Mesendoderm (in vitro differentiated cells): ENCODE measurements around the gene PIEZO2.
A peak's percentile ranks its signal among the peaks of the same experiment; 100 is the strongest.

ENCODE experiments used
- DNase-seq: peaks from one replicate; pipeline ENCODE4 v3.0.0; 2013
- H2AK5ac ChIP-seq: 2 replicates; pipeline ENCODE4 v1.6.1; 2013; ENCODE audit warnings: low read length, inconsistent platforms
- H2BK120ac ChIP-seq: 2 replicates; pipeline ENCODE4 v1.6.1; 2013; ENCODE audit warnings: low read depth, mild to moderate bottlenecking, low read length, moderate library complexity, mixed read lengths
- H2BK15ac ChIP-seq: replicated peaks from 2 replicates; pipeline ENCODE4 v1.6.1; 2013; ENCODE audit warnings: low read depth, mild to moderate bottlenecking, moderate library complexity
- H2BK5ac ChIP-seq: 2 replicates; pipeline ENCODE4 v1.6.1; 2013; ENCODE audit warnings: low read length, inconsistent platforms
- H3K18ac ChIP-seq: 2 replicates; pipeline ENCODE4 v1.6.1; 2013; ENCODE audit warnings: mild to moderate bottlenecking, low read length, mixed read lengths
- H3K23ac ChIP-seq: one replicate; pipeline ENCODE4 v1.6.1; 2013; ENCODE audit warnings: low read length
- H3K27ac ChIP-seq: 2 replicates; pipeline ENCODE4 v1.5.1; 2013; ENCODE audit warnings: low read depth, mild to moderate bottlenecking, inconsistent platforms, low read length, moderate library complexity
- H3K27me3 ChIP-seq: 2 replicates; pipeline ENCODE4 v1.6.1; 2013; ENCODE audit warnings: low read length, control low read depth, mild to moderate bottlenecking, inconsistent platforms; ENCODE audit not compliant: insufficient read depth, poor library complexity
- H3K36me3 ChIP-seq: 2 replicates; pipeline ENCODE4 v1.6.1; 2013; ENCODE audit warnings: low read length, inconsistent platforms; ENCODE audit not compliant: control insufficient read depth, insufficient read depth
- H3K4ac ChIP-seq: one replicate; pipeline ENCODE4 v1.6.1; 2013; ENCODE audit warnings: low read depth, mild to moderate bottlenecking, low read length, moderate library complexity
- H3K4me1 ChIP-seq: 2 replicates; pipeline ENCODE4 v1.6.1; 2013; ENCODE audit warnings: low read depth, low read length, inconsistent platforms; ENCODE audit not compliant: control insufficient read depth
- H3K4me2 ChIP-seq: 2 replicates; pipeline ENCODE4 v1.6.1; 2013; ENCODE audit warnings: low read length
- H3K4me3 ChIP-seq: 2 replicates; pipeline ENCODE4 v1.5.1; 2013; ENCODE audit warnings: mild to moderate bottlenecking, low read length
- H3K56ac ChIP-seq: one replicate; pipeline ENCODE4 v1.6.1; 2013; ENCODE audit warnings: low read length
- H3K79me1 ChIP-seq: 2 replicates; pipeline ENCODE4 v1.6.1; 2013; ENCODE audit warnings: low read length, inconsistent platforms
- H3K79me2 ChIP-seq: 2 replicates; pipeline ENCODE4 v1.6.1; 2013; ENCODE audit warnings: mild to moderate bottlenecking, low read length; ENCODE audit not compliant: control insufficient read depth, insufficient read depth
- H3K9ac ChIP-seq: 2 replicates; pipeline ENCODE4 v1.6.1; 2013; ENCODE audit warnings: low read length, inconsistent platforms
- H4K5ac ChIP-seq: one replicate; pipeline ENCODE4 v1.6.1; 2013; ENCODE audit warnings: low read length
- H4K8ac ChIP-seq: one replicate; pipeline ENCODE4 v1.6.1; 2013; ENCODE audit warnings: low read depth, mild to moderate bottlenecking, control low read depth, low read length, moderate library complexity
- WGBS: extraction: QIAGEN DNeasy Blood & Tissue Kit; methylation state at CpG from one replicate; pipeline ENCODE4 v1.1.7; 2013; ENCODE audit warnings: low lambda C conversion rate, missing lambda C conversion rate; ENCODE audit not compliant: insufficient coverage; ENCODE audit errors: extremely low coverage; 5-methylcytosine and 5-hydroxymethylcytosine counted together

Gene PIEZO2

GRCh38 chr18:11118051-11118766 is 31.2 kb downstream of the PIEZO2 start:
- Histone ChIP-seq H3K79me1 (no peaks in the 10 kb centered on the region), H4K5ac (no peak overlapping the region), H3K23ac (no peak overlapping the region), H2BK15ac (no peak overlapping the region), H3K4me3 (no peak overlapping the region), H4K8ac (no peak overlapping the region), H3K36me3 (no peaks in the 10 kb centered on the region), H3K27ac (no peak overlapping the region), H2BK120ac (no peak overlapping the region), H2BK5ac (no peak overlapping the region), H3K56ac (no peak overlapping the region), H3K79me2 (no peaks in the 10 kb centered on the region), H3K4me1 (no peaks in the 10 kb centered on the region), H3K4ac (no peak overlapping the region), H3K9ac (no peak overlapping the region), H2AK5ac (no peak overlapping the region), H3K18ac (no peak overlapping the region), H3K4me2 (no peak overlapping the region), H3K27me3 (no peaks in the 10 kb centered on the region)
- DNase-seq, result no peak
- WGBS, result no CpG with 5 or more reads among the region's 3 CpGs

GRCh38 chr18:11115276-11115675 is 34.1 kb downstream of the PIEZO2 start:
- no peak overlapping the region for H4K8ac ChIP-seq
- no peak overlapping the region for H3K4me2 ChIP-seq
- H3K36me3 ChIP-seq, result no peaks in the 10 kb centered on the region
- no peak overlapping the region for H3K18ac ChIP-seq
- H3K27me3 ChIP-seq, result no peaks in the 10 kb centered on the region
- H2AK5ac ChIP-seq, result no peak overlapping the region
- H3K9ac ChIP-seq, result no peak overlapping the region
- H3K4me1 ChIP-seq, result no peaks in the 10 kb centered on the region
- no peak overlapping the region for H3K4ac ChIP-seq
- no peak overlapping the region for H3K56ac ChIP-seq
- H2BK15ac ChIP-seq, result no peak overlapping the region
- H3K4me3 ChIP-seq, result no peak overlapping the region
- H4K5ac ChIP-seq, result no peak overlapping the region
- no peak overlapping the region for H2BK5ac ChIP-seq
- no peaks in the 10 kb centered on the region for H3K79me2 ChIP-seq
- no peak for DNase-seq
- WGBS, result no CpG with 5 or more reads among the region's 1 CpG
- H3K79me1 ChIP-seq, result no peaks in the 10 kb centered on the region
- no peak overlapping the region for H3K23ac ChIP-seq
- H3K27ac ChIP-seq, result no peak overlapping the region
- no peak overlapping the region for H2BK120ac ChIP-seq

- Histone ChIP-seq H4K5ac (no peak overlapping the region), H3K18ac (no peak overlapping the region), H3K4me3 (no peak overlapping the region), H3K79me1 (no peaks in the 10 kb centered on the region), H3K23ac (no peak overlapping the region), H3K36me3 (no peaks in the 10 kb centered on the region), H3K9ac (no peak overlapping the region), H2BK5ac (no peak overlapping the region), H2BK15ac (no peak overlapping the region), H3K27ac (no peak overlapping the region), H3K4ac (no peak overlapping the region), H3K4me1 (no peaks in the 10 kb centered on the region), H2AK5ac (no peak overlapping the region), H3K4me2 (no peak overlapping the region), H2BK120ac (no peak overlapping the region), H3K56ac (no peak overlapping the region), H3K79me2 (no peaks in the 10 kb centered on the region), H3K27me3 (no peaks in the 10 kb centered on the region), H4K8ac (no peak overlapping the region)
- peak; percentile 37 for DNase-seq
- WGBS, result no CpG with 5 or more reads among the region's 2 CpGs
Observed at GRCh38 chr18:11114653-11115052, 34.7 kb downstream of the PIEZO2 start.

GRCh38 chr18:11113937-11114336 is 35.4 kb downstream of the PIEZO2 start:
- no peak overlapping the region for H3K23ac ChIP-seq
- no peak overlapping the region for H2AK5ac ChIP-seq
- H3K79me2 ChIP-seq, result no peaks in the 10 kb centered on the region
- H3K79me1 ChIP-seq, result no peaks in the 10 kb centered on the region
- H3K4me1 ChIP-seq, result no peaks in the 10 kb centered on the region
- no peak overlapping the region for H3K56ac ChIP-seq
- no peak overlapping the region for H3K4me2 ChIP-seq
- no peak overlapping the region for H3K9ac ChIP-seq
- no peak overlapping the region for H2BK5ac ChIP-seq
- no peak overlapping the region for H3K27ac ChIP-seq
- no peaks in the 10 kb centered on the region for H3K27me3 ChIP-seq
- H3K18ac ChIP-seq, result no peak overlapping the region
- DNase-seq, result no peak
- H2BK120ac ChIP-seq, result no peak overlapping the region
- H2BK15ac ChIP-seq, result no peak overlapping the region
- no peak overlapping the region for H3K4ac ChIP-seq
- WGBS, result no CpG with 5 or more reads among the region's 2 CpGs
- H3K4me3 ChIP-seq, result no peak overlapping the region
- no peak overlapping the region for H4K5ac ChIP-seq
- no peaks in the 10 kb centered on the region for H3K36me3 ChIP-seq
- H4K8ac ChIP-seq, result no peak overlapping the region

- H3K79me1 ChIP-seq, result no peaks in the 10 kb centered on the region
- no peaks in the 10 kb centered on the region for H3K27me3 ChIP-seq
- H4K5ac ChIP-seq, result no peak overlapping the region
- H2BK15ac ChIP-seq, result no peak overlapping the region
- H3K9ac ChIP-seq, result no peak overlapping the region
- no CpG with 5 or more reads among the region's 4 CpGs for WGBS
- no peak overlapping the region for H2BK120ac ChIP-seq
- H3K79me2 ChIP-seq, result no peaks in the 10 kb centered on the region
- H3K18ac ChIP-seq, result no peak overlapping the region
- H3K4me2 ChIP-seq, result no peak overlapping the region
- no peaks in the 10 kb centered on the region for H3K36me3 ChIP-seq
- no peaks in the 10 kb centered on the region for H3K4me1 ChIP-seq
- no peak for DNase-seq
- no peak overlapping the region for H2AK5ac ChIP-seq
- H4K8ac ChIP-seq, result no peak overlapping the region
- H3K4me3 ChIP-seq, result no peak overlapping the region
- H3K4ac ChIP-seq, result no peak overlapping the region
- no peak overlapping the region for H3K23ac ChIP-seq
- H2BK5ac ChIP-seq, result no peak overlapping the region
- no peak overlapping the region for H3K56ac ChIP-seq
- H3K27ac ChIP-seq, result no peak overlapping the region
Observed at GRCh38 chr18:11113046-11113548, 36.3 kb downstream of the PIEZO2 start.

GRCh38 chr18:11112286-11112685 is 37.1 kb downstream of the PIEZO2 start:
- Histone ChIP-seq H3K36me3 (no peaks in the 10 kb centered on the region), H3K18ac (no peak overlapping the region), H2BK15ac (no peak overlapping the region), H3K23ac (no peak overlapping the region), H4K8ac (no peak overlapping the region), H3K56ac (no peak overlapping the region), H3K27ac (no peak overlapping the region), H2BK120ac (no peak overlapping the region), H3K4ac (no peak overlapping the region), H4K5ac (no peak overlapping the region), H2BK5ac (no peak overlapping the region), H2AK5ac (no peak overlapping the region), H3K9ac (no peak overlapping the region), H3K79me1 (no peaks in the 10 kb centered on the region), H3K4me2 (no peak overlapping the region), H3K4me1 (no peaks in the 10 kb centered on the region), H3K27me3 (no peaks in the 10 kb centered on the region), H3K4me3 (no peak overlapping the region), H3K79me2 (no peaks in the 10 kb centered on the region)
- no CpG with 5 or more reads among the region's 3 CpGs for WGBS
- DNase-seq, result no peak
